ENCODE data around the gene ARHGAP15.

ARHGAP15 gene

DNA sequence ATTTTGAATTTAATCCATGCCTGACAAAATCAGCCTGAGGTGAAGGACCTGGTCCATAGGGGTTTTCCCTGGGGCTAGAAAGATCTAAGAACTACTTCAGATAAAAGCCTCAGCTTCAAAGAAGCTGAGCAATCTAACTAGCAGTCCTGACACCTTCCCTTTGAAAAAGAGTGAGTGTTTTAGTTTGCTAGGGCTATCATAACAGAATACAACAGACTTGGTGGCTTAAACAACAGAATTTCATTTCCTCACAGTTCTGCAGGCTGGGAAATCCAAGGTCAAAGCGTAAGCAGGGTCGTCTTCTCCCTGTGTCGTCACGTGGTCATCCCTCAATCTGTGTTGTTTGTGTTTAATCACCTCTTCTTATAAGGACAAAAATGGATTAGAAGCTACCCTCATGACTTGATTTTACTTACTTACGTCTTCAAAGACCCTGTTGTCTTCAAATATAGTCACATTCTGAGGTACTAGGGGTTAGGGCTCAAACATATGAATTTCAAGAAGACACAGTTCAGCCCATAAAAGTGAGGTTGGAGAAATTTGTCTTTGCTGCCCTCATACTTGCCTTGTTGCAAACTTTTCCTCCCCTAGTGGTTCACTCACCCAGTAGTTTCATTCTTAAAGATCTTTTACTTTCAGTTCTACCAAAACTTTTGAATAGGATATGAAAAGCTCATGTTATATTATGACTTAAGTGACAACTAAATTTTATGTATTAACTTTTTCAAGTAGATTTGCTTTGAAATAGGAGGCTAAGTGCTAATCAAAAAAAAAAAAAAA, 673.8 kb downstream of the ARHGAP15 start:
- DNase-seq (ENCODE audit: low read depth in 1 of 2, low spot score in 1 of 2): no peak

DNA sequence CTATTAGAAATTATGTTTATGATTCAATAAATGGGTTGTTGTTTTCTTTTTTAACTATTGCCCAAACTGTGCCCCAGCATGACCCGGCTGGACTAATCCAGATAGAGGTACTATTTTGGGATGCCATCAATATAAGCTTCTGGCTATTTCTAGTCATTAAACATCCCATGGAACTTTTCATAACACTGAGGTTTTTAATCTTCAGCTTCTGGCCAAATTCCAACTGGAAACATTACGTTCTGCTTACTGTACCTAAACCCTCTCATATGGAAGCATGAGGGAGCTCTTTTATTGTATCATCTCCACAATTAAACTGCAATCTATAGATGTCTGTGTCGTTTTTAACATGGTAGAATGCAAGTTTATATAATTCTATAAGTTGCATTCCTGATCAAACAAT, 674.7 kb downstream of the ARHGAP15 start:
- no peak for DNase-seq (ENCODE audit: low read depth in 1 of 2, low spot score in 1 of 2)

DNA sequence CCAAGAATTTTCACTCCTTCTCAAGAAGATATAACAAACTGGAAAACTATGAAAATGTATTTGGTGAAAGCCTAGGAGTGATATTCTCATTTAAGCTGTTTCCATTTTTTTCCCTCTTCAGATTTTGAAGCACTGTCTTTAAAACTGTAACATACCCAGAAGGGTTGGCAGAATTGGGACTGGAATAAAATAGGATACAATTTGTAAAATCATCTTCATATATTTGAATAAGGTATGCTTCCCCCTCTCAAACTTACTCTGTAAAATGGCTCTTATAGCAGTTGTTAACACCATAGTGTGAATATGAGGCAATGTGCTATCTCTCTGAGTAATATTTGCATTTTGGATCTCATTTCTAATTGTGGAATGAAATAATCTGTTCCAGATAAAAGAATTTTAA, 676.4 kb downstream of the ARHGAP15 start:
- no peak for DNase-seq (ENCODE audit: low read depth in 1 of 2, low spot score in 1 of 2)

DNA sequence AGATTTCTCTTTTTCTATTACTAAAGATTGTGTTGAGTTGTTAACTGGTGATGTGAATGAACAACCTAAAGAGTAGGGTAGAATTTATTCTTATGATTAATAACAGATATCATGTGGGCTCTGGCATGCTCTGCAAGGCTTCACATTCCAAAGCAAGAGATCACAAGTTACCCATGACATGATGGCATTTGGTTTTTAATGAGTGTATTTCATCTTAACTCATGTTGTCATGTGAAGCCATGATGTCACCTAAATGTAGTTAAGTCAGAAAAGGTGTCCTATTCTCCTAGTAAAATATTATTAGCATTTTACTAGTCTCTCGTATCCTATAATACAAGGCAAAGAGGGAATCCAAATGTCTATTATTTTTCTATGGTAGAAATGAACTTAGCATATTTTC, 678.0 kb downstream of the ARHGAP15 start:
- DNase-seq (ENCODE audit: low read depth in 1 of 2, low spot score in 1 of 2): no peak

DNA sequence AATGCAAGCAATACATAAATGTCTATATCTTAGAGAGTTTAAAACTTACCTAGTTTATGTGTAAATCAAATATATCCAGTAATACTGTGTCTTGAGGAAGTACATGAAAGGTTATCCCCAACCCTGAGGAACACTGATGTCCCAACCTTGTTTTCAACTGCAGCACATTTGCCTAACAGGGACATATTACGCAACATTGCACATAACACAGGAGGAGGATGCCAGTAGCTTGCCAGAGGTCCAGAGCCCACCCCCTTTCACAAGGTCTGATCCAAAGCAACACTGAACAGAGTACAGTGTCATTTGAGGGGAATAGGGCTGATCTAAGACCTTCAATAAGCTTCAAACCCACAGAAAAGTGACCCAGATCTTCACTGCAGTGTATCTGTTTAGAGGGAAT, 678.5 kb downstream of the ARHGAP15 start:
- no peak for DNase-seq (ENCODE audit: low read depth in 1 of 2, low spot score in 1 of 2)

DNA sequence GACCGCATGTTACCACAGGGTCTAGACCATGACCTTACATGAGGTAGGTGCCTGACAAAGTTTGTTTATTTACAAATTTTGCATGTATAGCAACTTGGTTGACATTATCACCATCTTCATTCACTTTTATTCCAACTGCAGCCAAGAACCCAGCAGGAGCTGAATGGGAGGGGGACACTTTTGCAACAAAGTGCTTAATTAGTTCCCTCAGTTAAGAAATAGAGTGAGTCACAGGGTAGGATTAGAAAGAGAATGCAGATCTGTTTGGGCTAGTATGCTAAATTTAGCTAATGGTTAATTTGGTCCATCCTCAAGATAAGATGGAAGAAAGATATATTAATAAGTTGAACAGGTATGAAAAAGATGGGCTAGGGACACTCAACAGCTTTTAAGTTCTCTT, 678.9 kb downstream of the ARHGAP15 start:
- DNase-seq (ENCODE audit: low read depth in 1 of 2, low spot score in 1 of 2): no peak

DNA sequence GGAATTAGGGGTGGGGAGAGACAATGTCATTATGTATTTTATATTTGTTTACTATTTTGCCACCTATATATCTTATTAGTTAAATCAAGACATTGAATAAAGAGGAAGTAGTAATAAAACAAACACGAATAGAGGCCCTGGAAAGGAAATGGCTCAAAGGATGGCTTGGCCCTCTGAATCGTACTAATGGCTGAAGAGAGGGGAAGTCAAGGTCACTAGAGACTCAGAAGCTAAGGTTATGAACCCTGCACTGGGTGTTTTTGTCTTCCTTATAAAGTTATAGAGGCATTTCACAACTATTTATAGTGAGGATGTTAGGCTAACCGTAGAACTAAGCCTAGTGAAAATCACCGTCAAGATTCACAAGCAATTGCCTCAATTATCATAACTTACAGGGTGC, 685.9 kb downstream of the ARHGAP15 start:
- DNase-seq (ENCODE audit: low read depth in 1 of 2, low spot score in 1 of 2): no peak

DNA sequence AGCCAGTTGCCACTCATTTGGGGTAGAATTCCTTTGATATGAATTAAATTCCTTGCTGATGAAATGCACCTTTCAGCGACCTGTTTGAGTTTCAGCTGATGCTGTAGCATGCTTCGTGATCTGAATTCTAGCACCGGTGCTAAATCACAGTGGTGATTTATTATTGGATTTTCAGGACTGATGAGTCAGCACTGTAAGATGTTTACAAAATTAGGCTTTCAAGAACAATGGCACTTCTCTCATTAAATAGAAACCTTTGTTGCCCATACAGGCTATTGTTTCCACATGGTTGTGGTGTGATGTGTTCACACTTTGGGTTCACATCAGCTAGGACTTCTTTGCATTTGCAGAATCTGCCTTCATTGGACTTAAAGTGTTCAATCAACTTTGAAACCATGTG, 687.7 kb downstream of the ARHGAP15 start:
- no peak for DNase-seq (ENCODE audit: low read depth in 1 of 2, low spot score in 1 of 2)

Measured in activated CD4-positive, alpha-beta T cell treated with anti-CD3 and anti-CD28 coated beads, Interleukin-2, amount 50 U/mL, for 24 hours (primary cell).